C4-2B (cell line): Measurements from ENCODE around the gene WNT2B.

Experiments used
- CTCF ChIP-seq: fragments of 450-650 bp; conservative IDR thresholded peaks from 2 replicates; pipeline ENCODE4 v1.5.1; 2017; ENCODE audit warnings: mild to moderate bottlenecking
- ZFX ChIP-seq: fragments of 450-650 bp; IDR thresholded peaks from 2 replicates; pipeline ENCODE4 v1.6.1; 2017

GRCh38 chr1:112460615-112461014 is 48.1 kb upstream of the WNT2B start:
- TF ChIP-seq CTCF (no peak), ZFX (no peak)
